GM23338 (cell line): ENCODE data around the gene DCT. TPM values are rescaled to one million over a fixed set of nuclear protein-coding genes. Genes with fewer than 3 reads are reported as not detected.

Source experiments
- ATAC-seq: fragments of 200-7000 bp; cut with Tn5 transposase; 3 replicates; pipeline ENCODE4 v1.9.1; 2020
- DNase-seq: peaks from one replicate; pipeline ENCODE4 v3.0.0-alpha.2; 2015; ENCODE audit warnings: low spot score
- H2AFZ ChIP-seq: fragments of 200-600 bp; sonication (generic); 2 replicates; pipeline ENCODE4 v1.8.0; 2016; ENCODE audit warnings: antibody characterized with exemption, mild to moderate bottlenecking, moderate library complexity
- H3F3A ChIP-seq: fragments of 200-600 bp; sonication (generic); replicated peaks from 2 replicates; pipeline ENCODE4 v1.8.0; 2017; ENCODE audit warnings: antibody characterized with exemption, mixed run types, low read depth
- H3K27ac ChIP-seq: fragments of 200-600 bp; sonication (generic); 2 replicates; pipeline ENCODE4 v1.6.1; 2016; ENCODE audit warnings: low read depth
- H3K27me3 ChIP-seq: fragments of 200-600 bp; sonication (generic); 2 replicates; pipeline ENCODE4 v1.8.0; 2016; ENCODE audit warnings: mild to moderate bottlenecking, mixed run types, moderate library complexity; ENCODE audit not compliant: insufficient read depth
- H3K36me3 ChIP-seq: fragments of 200-600 bp; sonication (generic); 2 replicates; pipeline ENCODE4 v1.8.0; 2016; ENCODE audit warnings: mild to moderate bottlenecking; ENCODE audit not compliant: insufficient read depth
- H3K4me1 ChIP-seq: fragments of 200-600 bp; sonication (generic); 2 replicates; pipeline ENCODE4 v1.8.0; 2016; ENCODE audit warnings: mild to moderate bottlenecking, moderate library complexity; ENCODE audit not compliant: insufficient read depth
- H3K4me2 ChIP-seq: fragments of 200-600 bp; sonication (generic); 2 replicates; pipeline ENCODE4 v1.7.1; 2017; ENCODE audit warnings: mixed run types
- H3K4me3 ChIP-seq: fragments of 200-600 bp; sonication (generic); 2 replicates; pipeline ENCODE4 v1.6.1; 2016; ENCODE audit warnings: mixed run types
- H3K79me2 ChIP-seq: fragments of 200-600 bp; sonication (generic); replicated peaks from 2 replicates; pipeline ENCODE4 v1.8.0; 2017; ENCODE audit warnings: mild to moderate bottlenecking; ENCODE audit not compliant: insufficient read depth
- H3K9me2 ChIP-seq: fragments of 200-600 bp; sonication (generic); 2 replicates; pipeline ENCODE4 v1.8.0; 2017; ENCODE audit not compliant: insufficient read depth
- H4K20me1 ChIP-seq: fragments of 200-600 bp; sonication (generic); replicated peaks from 2 replicates; pipeline ENCODE4 v1.8.0; 2017; ENCODE audit warnings: mild to moderate bottlenecking; ENCODE audit not compliant: insufficient read depth
- H3K27ac Mint-ChIP-seq: 2 replicates; pipeline ENCODE4 v1.8.0; 2020; ENCODE audit warnings: inconsistent platforms, mild to moderate bottlenecking, moderate library complexity, mixed read lengths
- H3K27me3 Mint-ChIP-seq: 3 replicates; pipeline ENCODE4 v1.8.0; 2022; ENCODE audit warnings: low read depth, mild to moderate bottlenecking, moderate library complexity, mixed read lengths, inconsistent platforms; ENCODE audit not compliant: insufficient read depth, poor library complexity
- H3K36me3 Mint-ChIP-seq: 3 replicates; pipeline ENCODE4 v1.8.0; 2021; ENCODE audit warnings: low read depth, mild to moderate bottlenecking, inconsistent platforms, moderate library complexity, mixed read lengths
- H3K4me1 Mint-ChIP-seq: 3 replicates; pipeline ENCODE4 v1.8.0; 2020; ENCODE audit warnings: mild to moderate bottlenecking, inconsistent platforms, mixed read lengths
- H3K4me3 Mint-ChIP-seq: 3 replicates; pipeline ENCODE4 v1.8.0; 2021; ENCODE audit warnings: moderate library complexity, mild to moderate bottlenecking, inconsistent platforms, mixed read lengths
- H3K9me3 Mint-ChIP-seq: 3 replicates; pipeline ENCODE4 v1.8.0; 2020; ENCODE audit warnings: moderate library complexity, mild to moderate bottlenecking, inconsistent platforms, mixed read lengths
- CREB1 ChIP-seq: fragments of 250-450 bp; sonication (Bioruptor Pico); IDR thresholded peaks from 2 replicates; pipeline ENCODE4 v1.5.0; 2020; ENCODE audit warnings: low read depth, mild to moderate bottlenecking, moderate library complexity
- CTCF ChIP-seq, 2 experiments: fragments of 200-600 bp in 1 of 2; sonication (generic) in 1 of 2; conservative IDR thresholded peaks; 2 replicates each; pipeline versions ENCODE4 v1.5.1 to v1.6.1; 2016 to 2017; ENCODE audit warnings: antibody characterized with exemption in 2 of 2, low read depth in 2 of 2, mild to moderate bottlenecking in 2 of 2, moderate library complexity in 1 of 2
- ETS1 ChIP-seq: IDR thresholded peaks from 2 replicates; pipeline ENCODE4 v1.6.1; 2016; ENCODE audit warnings: antibody characterized with exemption
- EZH2 ChIP-seq: fragments of 200-600 bp; sonication (generic); IDR thresholded peaks from one replicate; pipeline ENCODE4 v1.8.0; 2017; ENCODE audit warnings: antibody characterized with exemption, mild to moderate bottlenecking, low read depth; ENCODE audit not compliant: unreplicated experiment
- EZH2phosphoT487 ChIP-seq: fragments of 200-600 bp; sonication (generic); IDR thresholded peaks from one replicate; pipeline ENCODE4 v1.8.1; 2018; ENCODE audit warnings: antibody characterized with exemption; ENCODE audit not compliant: unreplicated experiment
- JUNB ChIP-seq: IDR thresholded peaks from one replicate; pipeline ENCODE4 v1.6.1; 2016; ENCODE audit warnings: antibody characterized with exemption; ENCODE audit not compliant: unreplicated experiment
- NANOG ChIP-seq: IDR thresholded peaks from 2 replicates; pipeline ENCODE4 v1.6.1; 2016; ENCODE audit warnings: antibody characterized with exemption, borderline replicate concordance
- POLR2AphosphoS5 ChIP-seq: IDR thresholded peaks from 2 replicates; pipeline ENCODE4 v1.6.1; 2016; ENCODE audit warnings: antibody characterized with exemption, low read depth
- STAT1 ChIP-seq: IDR thresholded peaks from one replicate; pipeline ENCODE4 v1.6.1; 2016; ENCODE audit warnings: antibody characterized with exemption; ENCODE audit not compliant: unreplicated experiment
- ZNF114 ChIP-seq: fragments of 250-450 bp; sonication (Bioruptor Pico); IDR thresholded peaks from 2 replicates; pipeline ENCODE4 v1.5.0; 2020; ENCODE audit warnings: mild to moderate bottlenecking, moderate library complexity
- ZNF331 ChIP-seq: fragments of 250-450 bp; sonication (Bioruptor Pico); IDR thresholded peaks from 2 replicates; pipeline ENCODE4 v1.5.0; 2020; ENCODE audit warnings: low read depth, mild to moderate bottlenecking, moderate library complexity
- ZNF462 ChIP-seq: fragments of 250-450 bp; sonication (Bioruptor Pico); IDR thresholded peaks from 2 replicates; pipeline ENCODE4 v1.5.0; 2020; ENCODE audit warnings: mild to moderate bottlenecking, moderate library complexity
- polyA plus RNA-seq: library from polyadenylated mRNA; unstranded; fragments of >200 nt; fragmentation: Nextera tagmentation; extraction: Ambion mirVana; gene quantifications from 2 replicates; pipeline ENCODE4 v1.2.1, GENCODE V29; 2016
- total RNA-seq: library from RNA; depleted of rRNA; stranded (reverse); fragments of >200 nt; shearing (Covaris generic); gene quantifications from 2 replicates; pipeline ENCODE4 v1.2.3, GENCODE V29; 2014
- TF ChIP-seq, protein P1 (sequence below): IDR thresholded peaks from one replicate; pipeline ENCODE4 v1.6.1; 2018; ENCODE audit warnings: antibody characterized with exemption; ENCODE audit not compliant: unreplicated experiment

The DCT gene
- total and polyA plus RNA-seq, 2 experiments from 2014 or later: 0.14 TPM; not detected in 1

DNA sequence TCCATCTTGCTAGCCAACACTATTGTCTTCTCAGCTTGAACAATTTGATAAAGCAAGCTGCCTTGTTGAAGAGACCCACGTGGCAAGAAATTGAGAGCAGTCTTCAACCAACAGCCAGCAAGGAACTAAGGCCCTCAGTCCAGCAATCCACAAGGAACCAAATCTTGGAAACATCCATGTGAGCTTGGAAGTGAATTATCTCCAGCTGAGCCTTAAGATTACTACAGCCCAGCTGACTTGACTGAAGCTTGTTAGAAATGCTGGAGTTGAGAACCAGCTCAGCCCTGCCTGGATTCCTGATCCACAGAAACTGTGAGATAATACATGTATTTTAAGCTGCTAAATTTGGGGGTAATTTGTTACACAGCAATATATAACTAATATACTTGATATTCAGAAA, 26.2 kb upstream of the DCT start:
- Histone ChIP-seq H3K36me3 (no peaks in the 10 kb centered on the region), H3K27ac (no peak overlapping the region), H2AFZ (no peak overlapping the region; the same call in 1 of the 2 replicates), H3K27me3 (no peaks in the 10 kb centered on the region), H4K20me1 (no peaks in the 10 kb centered on the region), H3K4me2 (no peak overlapping the region), H3K4me1 (no peaks in the 10 kb centered on the region), H3K9me2 (no peaks in the 10 kb centered on the region), H3K4me3 (no peak overlapping the region), H3F3A (no peaks in the 10 kb centered on the region), H3K79me2 (no peaks in the 10 kb centered on the region)
- H3K9me3 Mint-ChIP-seq: no peaks in the 10 kb centered on the region; the same call in 2 of the 3 replicates
- peaks cover 1% of the 10 kb centered on the region for H3K27me3 Mint-ChIP-seq
- no peak overlapping the region for H3K27ac Mint-ChIP-seq
- no peaks in the 10 kb centered on the region for H3K36me3 Mint-ChIP-seq
- no peaks in the 10 kb centered on the region for H3K4me1 Mint-ChIP-seq
- DNase-seq (no peak), ATAC-seq (no peak)
- no peak overlapping the region for H3K4me3 Mint-ChIP-seq
- TF ChIP-seq JUNB: no peak
- no peak for TF ChIP-seq ZNF331
- TF ChIP-seq ETS1: no peak
- no peak for TF ChIP-seq CTCF (conservative IDR thresholded peaks at IDR 0.05; ENCODE audit: low read depth in 2 of 2)
- no peak for TF ChIP-seq STAT1
- TF ChIP-seq, protein P1, sequence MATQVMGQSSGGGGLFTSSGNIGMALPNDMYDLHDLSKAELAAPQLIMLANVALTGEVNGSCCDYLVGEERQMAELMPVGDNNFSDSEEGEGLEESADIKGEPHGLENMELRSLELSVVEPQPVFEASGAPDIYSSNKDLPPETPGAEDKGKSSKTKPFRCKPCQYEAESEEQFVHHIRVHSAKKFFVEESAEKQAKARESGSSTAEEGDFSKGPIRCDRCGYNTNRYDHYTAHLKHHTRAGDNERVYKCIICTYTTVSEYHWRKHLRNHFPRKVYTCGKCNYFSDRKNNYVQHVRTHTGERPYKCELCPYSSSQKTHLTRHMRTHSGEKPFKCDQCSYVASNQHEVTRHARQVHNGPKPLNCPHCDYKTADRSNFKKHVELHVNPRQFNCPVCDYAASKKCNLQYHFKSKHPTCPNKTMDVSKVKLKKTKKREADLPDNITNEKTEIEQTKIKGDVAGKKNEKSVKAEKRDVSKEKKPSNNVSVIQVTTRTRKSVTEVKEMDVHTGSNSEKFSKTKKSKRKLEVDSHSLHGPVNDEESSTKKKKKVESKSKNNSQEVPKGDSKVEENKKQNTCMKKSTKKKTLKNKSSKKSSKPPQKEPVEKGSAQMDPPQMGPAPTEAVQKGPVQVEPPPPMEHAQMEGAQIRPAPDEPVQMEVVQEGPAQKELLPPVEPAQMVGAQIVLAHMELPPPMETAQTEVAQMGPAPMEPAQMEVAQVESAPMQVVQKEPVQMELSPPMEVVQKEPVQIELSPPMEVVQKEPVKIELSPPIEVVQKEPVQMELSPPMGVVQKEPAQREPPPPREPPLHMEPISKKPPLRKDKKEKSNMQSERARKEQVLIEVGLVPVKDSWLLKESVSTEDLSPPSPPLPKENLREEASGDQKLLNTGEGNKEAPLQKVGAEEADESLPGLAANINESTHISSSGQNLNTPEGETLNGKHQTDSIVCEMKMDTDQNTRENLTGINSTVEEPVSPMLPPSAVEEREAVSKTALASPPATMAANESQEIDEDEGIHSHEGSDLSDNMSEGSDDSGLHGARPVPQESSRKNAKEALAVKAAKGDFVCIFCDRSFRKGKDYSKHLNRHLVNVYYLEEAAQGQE: no peak
- TF ChIP-seq ZNF462 (CRISPR knock-in tag): no peak
- TF ChIP-seq NANOG: no peak
- no peak for TF ChIP-seq POLR2AphosphoS5
- TF ChIP-seq EZH2: no peak
- TF ChIP-seq EZH2phosphoT487: no peak
- TF ChIP-seq ZNF114 (CRISPR knock-in tag): no peak
- no peak for TF ChIP-seq CREB1 (CRISPR knock-in tag)
